Activated CD8-positive, alpha-beta T cell treated with anti-CD3 and anti-CD28 coated beads, Interleukin-2, amount 10 ng/mL, durations not matched to agents 7 days and 5 days (primary cell): ENCODE results near the gene NCAPG2. TPM values are rescaled to one million over a fixed set of nuclear protein-coding genes. Genes with fewer than 3 reads are reported as not detected.

Experiments used
- ATAC-seq: fragments of 150-1000 bp; cut with Tn5 transposase; one replicate; pipeline ENCODE4 v1.10.0; 2021; ENCODE audit warnings: moderate library complexity
- CTCF ChIA-PET: fragments of 350-600 bp; sonication (Branson Sonifier 250); formaldehyde crosslinking; loops from one replicate; lab custom pipeline; 2021; ENCODE audit warnings: antibody characterized with exemption; lab: Charles Lee
- POLR2A ChIA-PET: fragments of 350-600 bp; sonication (Branson Sonifier 250); formaldehyde crosslinking; loops from one replicate; lab custom pipeline; 2021; ENCODE audit warnings: antibody characterized with exemption; lab: Charles Lee
- DNase-seq: peaks from one replicate; pipeline ENCODE4 v3.0.0-alpha.2; 2020
- H3K27ac Mint-ChIP-seq: one replicate; pipeline ENCODE4 v1.8.0; 2021; ENCODE audit warnings: mild to moderate bottlenecking, mixed read lengths
- H3K27me3 Mint-ChIP-seq: one replicate; pipeline ENCODE4 v1.8.0; 2021; ENCODE audit warnings: low read depth, mixed read lengths
- H3K36me3 Mint-ChIP-seq: one replicate; pipeline ENCODE4 v1.8.0; 2021; ENCODE audit warnings: low read depth, mixed read lengths
- H3K4me1 Mint-ChIP-seq: one replicate; pipeline ENCODE4 v1.8.0; 2021; ENCODE audit warnings: low read depth, mixed read lengths
- H3K4me3 Mint-ChIP-seq: one replicate; pipeline ENCODE4 v1.8.0; 2021; ENCODE audit warnings: mild to moderate bottlenecking, mixed read lengths
- H3K9me3 Mint-ChIP-seq: one replicate; pipeline ENCODE4 v1.8.0; 2022; ENCODE audit warnings: mixed read lengths; ENCODE audit not compliant: insufficient read depth
- total RNA-seq, 2 experiments: library from RNA; stranded (reverse); gene quantifications; one replicate each; pipeline ENCODE4 v1.2.3, GENCODE V29; 2021

NCAPG2 gene
- total RNA-seq, 2 experiments from 2014 or later, result 154 TPM

- Mint-ChIP-seq H3K27ac (peak overlapping the region; percentile 39), H3K36me3 (peaks cover 63% of the 10 kb centered on the region), H3K27me3 (no peaks in the 10 kb centered on the region), H3K9me3 (no peaks in the 10 kb centered on the region), H3K4me1 (peaks cover 9% of the 10 kb centered on the region), H3K4me3 (no peak overlapping the region)
- DNase-seq (peak; percentile 11), ATAC-seq (no peak)
- ChIA-PET CTCF (interaction anchor here (0.7 to 1.2 kb wide), 2 partner anchors 95 to 235 kb away, joined by 3 read pairs; no protein-coding TSS in a partner anchor), POLR2A (no interaction called here)
Measured at GRCh38 chr7:158742065-158742821, 37.6 kb upstream of the NCAPG2 start.

DNA sequence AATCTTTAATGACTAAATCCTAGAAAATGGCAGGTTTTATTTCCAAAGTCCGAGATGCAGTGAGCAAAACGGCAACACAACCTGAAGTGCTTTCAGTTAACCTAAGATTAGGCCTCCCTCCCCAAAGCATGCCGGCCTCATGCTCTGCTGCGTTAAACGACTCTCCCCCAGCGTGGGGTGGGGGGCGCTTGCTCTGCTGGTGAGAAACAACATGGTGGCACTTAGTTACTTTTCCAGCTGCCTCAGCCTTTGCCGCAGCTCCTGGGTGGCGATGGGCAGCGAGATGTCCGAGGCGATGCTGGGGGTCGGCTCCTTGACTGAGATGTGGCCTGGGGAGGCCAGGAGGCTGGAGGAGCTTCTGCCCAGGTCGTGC is 36.7 kb upstream of the NCAPG2 start:
- DNase-seq, result no peak
- ChIA-PET POLR2A (no interaction called here), CTCF (interaction anchor here (0.7 to 1.1 kb wide), 3 partner anchors 16 to 236 kb away, joined by 3 to 5 read pairs (median 3); no protein-coding TSS in a partner anchor)
- H3K4me1 Mint-ChIP-seq, result peaks cover 9% of the 10 kb centered on the region
- H3K36me3 Mint-ChIP-seq, result peaks cover 65% of the 10 kb centered on the region
- no peak for ATAC-seq
- H3K27me3 Mint-ChIP-seq, result no peaks in the 10 kb centered on the region
- no peaks in the 10 kb centered on the region for H3K9me3 Mint-ChIP-seq
- H3K4me3 Mint-ChIP-seq, result no peak overlapping the region
- no peak overlapping the region for H3K27ac Mint-ChIP-seq

DNA sequence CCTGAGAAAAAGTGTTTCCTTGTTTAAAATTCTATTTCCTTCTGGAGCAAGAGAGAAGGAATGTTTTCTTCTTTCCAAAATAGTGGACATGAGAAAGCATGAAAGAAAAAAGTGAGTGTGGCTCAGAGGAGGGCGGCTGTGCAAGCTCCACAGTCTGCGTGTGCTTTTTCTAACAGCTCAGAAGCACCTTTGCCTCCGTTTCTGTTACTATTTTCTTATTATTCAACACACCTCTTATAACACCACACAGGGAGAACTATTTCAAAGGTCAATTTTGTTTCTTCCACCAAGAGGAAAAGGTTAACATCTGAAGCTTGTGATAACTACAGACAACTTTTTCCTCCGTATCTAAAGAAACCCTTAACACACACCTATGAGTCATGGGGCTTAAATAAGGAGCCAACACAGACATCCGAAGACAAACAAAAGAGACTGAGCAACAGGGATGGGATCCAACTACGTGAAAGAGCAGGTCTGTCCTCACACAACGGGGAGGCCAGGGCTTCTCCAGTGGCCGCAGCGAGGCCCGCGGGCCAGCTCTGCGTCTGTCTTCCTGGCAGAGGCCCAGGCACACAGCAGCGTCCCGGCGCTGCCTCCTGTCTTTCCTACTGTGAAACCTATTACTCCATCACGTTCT is 36.2 kb upstream of the NCAPG2 start:
- no peak overlapping the region for H3K27ac Mint-ChIP-seq
- peaks cover 9% of the 10 kb centered on the region for H3K4me1 Mint-ChIP-seq
- H3K4me3 Mint-ChIP-seq, result no peak overlapping the region
- CTCF ChIA-PET, result interaction anchor here (0.6 to 1.1 kb wide), 3 partner anchors 16 to 236 kb away, joined by 3 to 5 read pairs (median 3); no protein-coding TSS in a partner anchor
- POLR2A ChIA-PET, result interaction anchor here (0.6 kb wide), 1 partner anchor 147 kb away, joined by 3 read pairs; no protein-coding TSS in a partner anchor
- no peaks in the 10 kb centered on the region for H3K9me3 Mint-ChIP-seq
- ATAC-seq (no peak), DNase-seq (no peak)
- H3K36me3 Mint-ChIP-seq, result peaks cover 68% of the 10 kb centered on the region
- H3K27me3 Mint-ChIP-seq, result no peaks in the 10 kb centered on the region

DNA sequence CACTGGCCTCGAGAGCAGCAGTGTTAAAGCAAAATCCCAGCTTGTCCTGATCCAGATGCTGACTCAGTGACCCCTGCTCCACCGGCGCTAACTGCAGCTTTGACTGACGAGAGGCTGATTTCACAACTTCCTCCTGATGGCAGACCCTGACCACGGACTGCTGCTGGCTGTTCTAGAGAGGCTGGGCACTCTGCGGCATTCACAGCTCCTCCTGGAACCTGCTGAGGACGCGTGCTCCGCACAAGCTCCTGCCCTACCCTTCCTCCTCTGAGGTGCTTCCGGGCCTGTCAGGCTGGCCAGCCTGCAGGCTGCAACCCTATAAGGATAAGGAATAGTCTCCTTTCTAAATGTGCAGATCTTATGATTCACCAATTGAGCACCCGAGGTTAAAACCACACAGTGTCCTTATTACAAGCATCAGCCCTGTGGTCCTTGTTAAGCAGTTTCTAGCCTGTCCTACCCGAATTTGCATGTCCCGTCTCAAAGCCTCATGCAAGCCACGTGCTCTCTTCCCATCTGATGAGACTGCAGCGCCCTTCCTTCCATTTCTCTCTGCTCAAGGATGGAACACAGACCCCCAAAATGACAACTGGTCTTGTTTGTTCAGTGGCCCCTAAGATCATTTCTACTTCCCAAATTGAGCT is 35.5 kb upstream of the NCAPG2 start:
- Mint-ChIP-seq H3K27me3 (no peaks in the 10 kb centered on the region), H3K4me3 (no peak overlapping the region), H3K4me1 (peaks cover 9% of the 10 kb centered on the region), H3K9me3 (no peaks in the 10 kb centered on the region), H3K36me3 (peaks cover 70% of the 10 kb centered on the region), H3K27ac (peak overlapping the region; percentile 45)
- no peak for ATAC-seq
- ChIA-PET POLR2A (interaction anchor here (0.6 kb wide), 2 partner anchors 84 to 148 kb away, joined by 3 read pairs; no protein-coding TSS in a partner anchor), CTCF (interaction anchor here (0.6 to 1.1 kb wide), 3 partner anchors 15 to 237 kb away, joined by 3 to 5 read pairs (median 3); no protein-coding TSS in a partner anchor)
- DNase-seq, result no peak

DNA sequence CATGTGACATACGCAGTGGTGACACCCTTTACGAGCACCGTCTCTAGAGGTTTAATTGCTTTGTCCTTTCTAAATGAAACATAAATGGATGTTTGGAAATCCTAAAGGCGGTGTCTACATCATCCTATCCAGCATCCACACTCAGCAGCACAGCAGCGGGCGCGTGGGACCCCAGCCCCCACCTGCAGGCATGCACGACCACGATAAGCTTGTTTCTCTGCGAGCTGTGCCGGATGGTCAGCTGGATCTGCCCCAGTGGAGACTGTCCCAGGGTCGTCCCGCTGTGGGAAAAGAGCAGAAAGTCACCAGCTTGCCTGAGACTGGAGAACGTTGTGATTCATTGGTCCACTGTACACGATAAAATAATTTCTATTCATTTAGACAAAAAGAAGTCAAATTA is 34.2 kb upstream of the NCAPG2 start:
- H3K27me3 Mint-ChIP-seq, result no peaks in the 10 kb centered on the region
- ChIA-PET POLR2A (no interaction called here), CTCF (no interaction called here)
- ATAC-seq, result no peak
- H3K36me3 Mint-ChIP-seq, result peaks cover 74% of the 10 kb centered on the region
- no peak for DNase-seq
- no peak overlapping the region for H3K27ac Mint-ChIP-seq
- no peak overlapping the region for H3K4me3 Mint-ChIP-seq
- peaks cover 9% of the 10 kb centered on the region for H3K4me1 Mint-ChIP-seq
- no peaks in the 10 kb centered on the region for H3K9me3 Mint-ChIP-seq

GRCh38 chr7:158737064-158737695 is 32.6 kb upstream of the NCAPG2 start:
- no peak overlapping the region for H3K4me3 Mint-ChIP-seq
- no peak for DNase-seq
- no peaks in the 10 kb centered on the region for H3K27me3 Mint-ChIP-seq
- H3K9me3 Mint-ChIP-seq, result no peaks in the 10 kb centered on the region
- no peak overlapping the region for H3K27ac Mint-ChIP-seq
- ChIA-PET CTCF (no interaction called here), POLR2A (no interaction called here)
- ATAC-seq, result no peak
- peaks cover 16% of the 10 kb centered on the region for H3K4me1 Mint-ChIP-seq
- peaks cover 63% of the 10 kb centered on the region for H3K36me3 Mint-ChIP-seq

GRCh38 chr7:158735935-158736334 is 31.3 kb upstream of the NCAPG2 start:
- H3K4me3 Mint-ChIP-seq, result no peak overlapping the region
- CTCF ChIA-PET, result no interaction called here
- H3K36me3 Mint-ChIP-seq, result peaks cover 60% of the 10 kb centered on the region
- POLR2A ChIA-PET, result no interaction called here
- ATAC-seq (no peak), DNase-seq (no peak)
- H3K9me3 Mint-ChIP-seq, result no peaks in the 10 kb centered on the region
- no peaks in the 10 kb centered on the region for H3K27me3 Mint-ChIP-seq
- peak overlapping the region; percentile 30 for H3K27ac Mint-ChIP-seq
- H3K4me1 Mint-ChIP-seq, result peaks cover 16% of the 10 kb centered on the region

DNA sequence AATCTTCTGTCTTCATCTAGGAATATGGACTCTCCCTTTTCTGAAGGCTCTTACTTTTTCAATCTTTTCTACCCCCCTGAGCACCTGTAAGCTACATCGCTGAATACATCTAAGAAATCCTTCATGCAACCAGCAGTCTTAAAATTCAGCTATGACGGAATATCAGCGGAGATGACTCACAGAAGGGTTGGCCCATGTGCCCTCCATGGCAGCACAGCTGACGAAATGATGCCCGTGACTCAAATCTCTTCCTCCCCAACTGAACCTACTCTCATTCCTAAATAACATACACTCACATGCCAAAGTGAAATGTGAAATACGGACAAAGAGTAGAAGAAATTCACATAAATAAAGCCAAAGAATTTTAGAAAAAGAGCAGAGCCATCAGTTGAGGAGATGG is 30.3 kb upstream of the NCAPG2 start:
- H3K27ac Mint-ChIP-seq, result peak overlapping the region; percentile 23
- peaks cover 59% of the 10 kb centered on the region for H3K36me3 Mint-ChIP-seq
- ATAC-seq (no peak), DNase-seq (no peak)
- no peaks in the 10 kb centered on the region for H3K9me3 Mint-ChIP-seq
- H3K4me1 Mint-ChIP-seq, result peaks cover 14% of the 10 kb centered on the region
- ChIA-PET CTCF (interaction anchor here (0.6 kb wide), 1 partner anchor 34 kb away, joined by 3 read pairs; no protein-coding TSS in a partner anchor), POLR2A (no interaction called here)
- no peaks in the 10 kb centered on the region for H3K27me3 Mint-ChIP-seq
- no peak overlapping the region for H3K4me3 Mint-ChIP-seq

- Mint-ChIP-seq H3K4me3 (no peak overlapping the region), H3K27ac (peak overlapping the region; percentile 44), H3K36me3 (peaks cover 58% of the 10 kb centered on the region), H3K27me3 (no peaks in the 10 kb centered on the region), H3K9me3 (no peaks in the 10 kb centered on the region), H3K4me1 (peaks cover 14% of the 10 kb centered on the region)
- DNase-seq (no peak), ATAC-seq (no peak)
- ChIA-PET POLR2A (no interaction called here), CTCF (interaction anchor here (0.6 to 1.8 kb wide), 6 partner anchors 12 to 243 kb away, joined by 3 to 7 read pairs (median 4); no protein-coding TSS in a partner anchor)
Measured at GRCh38 chr7:158733775-158734494, 29.3 kb upstream of the NCAPG2 start.

GRCh38 chr7:158733220-158733519 is 28.6 kb upstream of the NCAPG2 start:
- no peaks in the 10 kb centered on the region for H3K27me3 Mint-ChIP-seq
- peaks cover 55% of the 10 kb centered on the region for H3K36me3 Mint-ChIP-seq
- peaks cover 14% of the 10 kb centered on the region for H3K4me1 Mint-ChIP-seq
- ATAC-seq (no peak), DNase-seq (no peak)
- no peak overlapping the region for H3K27ac Mint-ChIP-seq
- ChIA-PET CTCF (interaction anchor here (1.1 to 1.8 kb wide), 4 partner anchors 13 to 244 kb away, joined by 3 to 7 read pairs (median 4); no protein-coding TSS in a partner anchor), POLR2A (no interaction called here)
- H3K9me3 Mint-ChIP-seq, result no peaks in the 10 kb centered on the region
- H3K4me3 Mint-ChIP-seq, result no peak overlapping the region
